H7 (cell line): ENCODE data around the gene LRP2. TPM values are rescaled to one million over a fixed set of nuclear protein-coding genes. Genes with fewer than 3 reads are reported as not detected.

Experiments
- DNase-seq: peaks from one replicate; pipeline ENCODE4 v3.0.0; 2012
- H3K27me3 ChIP-seq: 2 replicates; pipeline ENCODE4 v1.6.0; 2011; ENCODE audit warnings: mild to moderate bottlenecking, low read length; ENCODE audit not compliant: control insufficient read depth, insufficient read depth
- H3K36me3 ChIP-seq: replicated peaks from 2 replicates; pipeline ENCODE4 v1.5.1; 2011; ENCODE audit warnings: low read length; ENCODE audit not compliant: control insufficient read depth, insufficient read depth
- H3K4me3 ChIP-seq: 2 replicates; pipeline ENCODE4 v1.5.1; 2011; ENCODE audit warnings: low read depth, mild to moderate bottlenecking, control low read depth, low read length, moderate library complexity; ENCODE audit not compliant: insufficient read depth
- total RNA-seq: library from RNA; depleted of rRNA; stranded (reverse); fragments of >200 nt; shearing (Covaris generic); gene quantifications from 2 replicates; pipeline ENCODE4 v1.2.3, GENCODE V29; 2014; rRNA removed

The LRP2 gene
- total RNA-seq, 1 experiment from 2014 or later: 1.1 TPM

GRCh38 chr2:169089182-169089581 lies 273.2 kb downstream of the LRP2 start:
- Histone ChIP-seq H3K36me3 (no peaks in the 10 kb centered on the region), H3K27me3 (no peaks in the 10 kb centered on the region), H3K4me3 (no peak overlapping the region)
- no peak for DNase-seq

GRCh38 chr2:169087757-169088379 lies 274.5 kb downstream of the LRP2 start:
- H3K27me3 ChIP-seq: no peaks in the 10 kb centered on the region
- no peak overlapping the region for H3K4me3 ChIP-seq
- H3K36me3 ChIP-seq: no peaks in the 10 kb centered on the region
- no peak for DNase-seq

- DNase-seq: no peak
- no peaks in the 10 kb centered on the region for H3K27me3 ChIP-seq
- no peak overlapping the region for H3K4me3 ChIP-seq
- no peaks in the 10 kb centered on the region for H3K36me3 ChIP-seq
These were observed 275.4 kb downstream of the LRP2 start for GRCh38 chr2:169086893-169087467.

- Histone ChIP-seq H3K36me3 (no peaks in the 10 kb centered on the region), H3K4me3 (no peak overlapping the region)
These were observed 279.3 kb downstream of the LRP2 start for GRCh38 chr2:169082995-169083394.

GRCh38 chr2:169081551-169081950 lies 280.8 kb downstream of the LRP2 start:
- Histone ChIP-seq H3K27me3 (no peaks in the 10 kb centered on the region), H3K4me3 (no peak overlapping the region), H3K36me3 (no peaks in the 10 kb centered on the region)
- DNase-seq: no peak

More at GRCh38 chr2:169082995-169083394, 279.3 kb downstream of the LRP2 start:
- H3K27me3 ChIP-seq: no peaks in the 10 kb centered on the region
- no peak for DNase-seq

GRCh38 chr2:169080250-169081069 lies 281.9 kb downstream of the LRP2 start:
- Histone ChIP-seq H3K4me3 (no peak overlapping the region), H3K27me3 (no peaks in the 10 kb centered on the region), H3K36me3 (no peaks in the 10 kb centered on the region)
- DNase-seq: no peak

- no peaks in the 10 kb centered on the region for H3K36me3 ChIP-seq
- DNase-seq: no peak
- no peaks in the 10 kb centered on the region for H3K27me3 ChIP-seq
- no peak overlapping the region for H3K4me3 ChIP-seq
These were observed 284.6 kb downstream of the LRP2 start for GRCh38 chr2:169077674-169078240.

Other genes starting within 250 kb of the LRP2 start
- gene BBS5, start 117.0 kb upstream of the LRP2 start, total RNA-seq: 1.3 and 1.9 TPM in 2 replicates
- not detected in 2 replicates for gene KLHL41, start 147.2 kb upstream of the LRP2 start, total RNA-seq
- gene FASTKD1, start 211.3 kb upstream of the LRP2 start, total RNA-seq: 42.1 and 46.0 TPM in 2 replicates
- 25.6 and 44.8 TPM in 2 replicates for gene PPIG, start 221.8 kb upstream of the LRP2 start, total RNA-seq